GM12874 (cell line): ENCODE results near the gene CDS2.

Experiments used
- TF ChIP-seq, protein P1 (sequence below): IDR thresholded peaks from 2 replicates; pipeline ENCODE4 v1.5.1; 2011; ENCODE audit warnings: low read depth, mild to moderate bottlenecking, control low read depth, low read length, moderate library complexity; ENCODE audit not compliant: insufficient read depth

Gene CDS2

DNA sequence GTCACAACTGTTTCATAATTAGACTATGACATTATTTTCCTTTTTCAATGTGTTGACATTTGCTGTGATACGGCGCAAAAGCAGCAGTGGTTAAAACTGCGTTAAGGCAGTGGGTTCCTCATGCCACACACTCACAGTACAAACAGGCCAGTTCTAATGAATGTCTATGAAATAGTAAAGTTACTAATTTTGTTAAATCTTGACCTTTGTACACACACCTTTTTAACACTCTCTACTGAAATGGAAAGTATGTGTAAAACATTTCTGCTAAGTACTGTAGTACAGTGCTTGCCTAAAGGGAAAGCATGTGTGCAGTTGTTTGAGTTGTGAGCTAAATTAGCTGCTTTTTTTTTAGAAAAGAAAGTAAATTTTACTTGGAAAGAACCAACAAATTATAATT, 60.3 kb downstream of the CDS2 start:
- TF ChIP-seq, protein P1, sequence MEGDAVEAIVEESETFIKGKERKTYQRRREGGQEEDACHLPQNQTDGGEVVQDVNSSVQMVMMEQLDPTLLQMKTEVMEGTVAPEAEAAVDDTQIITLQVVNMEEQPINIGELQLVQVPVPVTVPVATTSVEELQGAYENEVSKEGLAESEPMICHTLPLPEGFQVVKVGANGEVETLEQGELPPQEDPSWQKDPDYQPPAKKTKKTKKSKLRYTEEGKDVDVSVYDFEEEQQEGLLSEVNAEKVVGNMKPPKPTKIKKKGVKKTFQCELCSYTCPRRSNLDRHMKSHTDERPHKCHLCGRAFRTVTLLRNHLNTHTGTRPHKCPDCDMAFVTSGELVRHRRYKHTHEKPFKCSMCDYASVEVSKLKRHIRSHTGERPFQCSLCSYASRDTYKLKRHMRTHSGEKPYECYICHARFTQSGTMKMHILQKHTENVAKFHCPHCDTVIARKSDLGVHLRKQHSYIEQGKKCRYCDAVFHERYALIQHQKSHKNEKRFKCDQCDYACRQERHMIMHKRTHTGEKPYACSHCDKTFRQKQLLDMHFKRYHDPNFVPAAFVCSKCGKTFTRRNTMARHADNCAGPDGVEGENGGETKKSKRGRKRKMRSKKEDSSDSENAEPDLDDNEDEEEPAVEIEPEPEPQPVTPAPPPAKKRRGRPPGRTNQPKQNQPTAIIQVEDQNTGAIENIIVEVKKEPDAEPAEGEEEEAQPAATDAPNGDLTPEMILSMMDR, result no peak

DNA sequence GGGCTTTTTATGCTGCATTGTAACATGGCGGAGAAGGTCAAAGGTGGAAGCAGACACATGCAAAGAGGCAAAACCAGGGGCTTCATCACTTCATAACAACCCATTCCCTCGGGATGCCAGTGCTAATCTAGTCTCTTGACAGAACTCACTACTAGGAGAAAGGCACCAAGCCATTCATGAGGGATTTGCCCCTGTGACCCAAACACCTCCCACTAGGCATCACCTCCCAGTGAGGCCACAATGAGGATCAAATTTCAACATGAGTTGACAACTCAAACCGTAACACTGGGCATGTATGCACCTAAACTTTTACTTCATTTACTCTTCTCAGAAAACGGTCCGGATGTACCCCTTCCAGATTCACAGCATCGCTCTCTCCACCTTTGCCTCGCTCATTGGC, 61.9 kb downstream of the CDS2 start:
- TF ChIP-seq, protein P1, result no peak

DNA sequence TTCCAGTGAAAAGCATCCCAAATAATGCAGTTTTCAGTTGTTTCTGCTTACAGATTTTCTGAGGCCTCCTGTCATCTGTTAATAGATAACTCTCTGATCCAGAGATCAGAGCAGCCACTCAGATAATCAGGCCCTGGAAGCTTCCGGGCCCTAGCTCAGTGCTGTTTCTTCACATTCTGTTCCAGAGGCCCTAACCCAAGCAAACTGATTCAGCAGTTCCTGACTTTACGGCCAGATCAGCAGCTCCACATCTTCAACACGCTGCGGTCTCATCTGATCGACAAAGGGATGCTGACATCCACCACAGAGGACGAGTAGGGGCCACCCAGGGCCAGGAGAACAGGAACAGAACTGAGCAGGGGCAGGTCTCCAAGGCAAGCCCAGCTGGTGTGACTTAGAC, 63.1 kb downstream of the CDS2 start:
- TF ChIP-seq, protein P1, result no peak

DNA sequence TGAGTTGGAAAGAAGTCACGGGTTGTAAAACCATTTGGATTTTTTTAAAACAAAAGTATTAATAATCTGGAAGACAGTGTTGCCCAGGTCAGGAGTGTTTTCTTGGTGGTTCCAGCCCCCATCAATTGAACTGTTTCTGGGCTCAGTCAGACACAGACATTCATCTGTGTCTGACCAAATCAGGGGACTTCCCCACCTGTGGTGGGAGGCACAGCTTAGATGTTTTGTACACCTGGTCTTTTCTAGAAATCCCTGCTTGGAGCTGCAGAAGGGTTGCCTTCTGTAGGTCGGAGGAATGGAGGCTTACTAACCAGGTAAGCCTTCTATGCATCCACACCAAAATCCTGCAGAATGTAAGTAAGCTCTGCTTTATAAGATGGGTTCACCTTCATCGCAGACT, 63.6 kb downstream of the CDS2 start:
- TF ChIP-seq, protein P1, result no peak

DNA sequence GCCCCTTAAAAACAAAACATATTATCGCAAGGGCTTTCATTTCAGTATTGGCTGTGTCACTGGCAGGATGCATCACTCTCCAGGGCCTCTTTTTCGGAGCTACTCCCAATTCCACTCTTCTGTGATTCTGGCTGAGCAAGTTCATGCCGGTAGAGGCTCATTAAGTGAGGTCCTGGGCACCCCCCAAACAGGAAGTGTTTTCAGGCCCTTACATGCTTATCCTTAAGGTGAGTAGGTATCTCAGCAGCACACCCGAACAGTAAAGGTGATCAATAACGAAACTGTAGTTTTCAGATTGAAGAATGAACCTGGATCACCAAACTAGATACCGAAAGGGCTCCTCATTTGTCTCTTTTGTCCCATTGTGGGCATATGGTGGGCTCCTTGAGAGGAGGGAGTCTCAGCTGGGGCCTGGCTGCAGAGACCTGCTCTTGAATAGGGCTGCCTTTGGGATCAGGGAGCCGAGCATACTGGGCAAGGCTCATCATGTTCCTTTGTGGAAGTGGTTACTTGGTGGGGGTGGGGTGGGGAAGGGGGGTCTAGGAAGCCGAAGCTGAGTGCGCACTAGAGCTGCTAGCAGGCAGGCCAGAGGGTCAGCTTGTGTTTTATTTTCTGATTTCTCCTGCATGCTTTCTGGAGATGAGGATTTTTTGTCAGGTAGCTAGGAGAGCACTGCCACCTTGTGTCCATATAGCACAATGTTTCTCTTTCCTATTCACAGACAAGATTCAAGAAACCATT, 65.2 kb downstream of the CDS2 start:
- TF ChIP-seq, protein P1, result peak; percentile 58

DNA sequence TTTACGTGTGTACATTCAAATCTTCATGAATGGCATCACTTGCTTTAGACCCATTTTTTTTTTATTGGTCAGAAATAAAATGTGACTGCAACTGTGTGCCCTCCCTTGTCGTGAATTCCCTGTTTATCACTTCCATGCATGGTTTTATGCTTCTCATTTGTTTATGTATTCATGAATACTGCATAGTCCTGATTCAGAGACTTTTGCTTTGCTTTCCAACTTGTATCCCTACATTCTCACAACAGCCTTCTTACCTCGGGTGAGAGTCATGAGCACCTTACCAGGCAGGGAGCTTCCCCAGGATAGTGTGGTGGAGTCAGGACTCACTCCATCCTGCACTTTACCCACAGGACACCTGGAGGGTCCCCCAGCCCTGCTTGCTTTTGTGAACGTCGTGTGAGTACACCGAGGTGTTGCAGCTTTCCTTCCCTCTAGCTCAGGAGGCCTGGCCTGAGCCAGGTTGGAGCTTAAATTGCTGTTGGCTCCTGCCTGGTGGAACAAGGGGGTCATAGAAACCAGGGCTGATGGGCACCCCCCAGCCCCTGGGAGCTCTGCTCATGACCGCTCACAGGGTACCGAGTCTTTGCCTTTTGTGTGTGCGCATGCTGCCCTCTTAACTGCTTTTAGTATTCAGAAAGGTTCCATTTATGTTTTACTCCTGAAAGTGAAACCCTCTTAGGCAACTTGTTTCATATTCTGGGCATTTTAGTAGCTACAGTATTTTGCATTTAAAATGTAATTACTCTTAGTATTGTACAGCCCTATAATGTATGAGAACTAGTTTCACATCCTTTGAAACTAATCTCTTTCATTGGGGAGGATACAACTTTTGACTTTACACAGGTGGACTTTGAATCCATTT, 66.0 kb downstream of the CDS2 start:
- TF ChIP-seq, protein P1, result no peak

DNA sequence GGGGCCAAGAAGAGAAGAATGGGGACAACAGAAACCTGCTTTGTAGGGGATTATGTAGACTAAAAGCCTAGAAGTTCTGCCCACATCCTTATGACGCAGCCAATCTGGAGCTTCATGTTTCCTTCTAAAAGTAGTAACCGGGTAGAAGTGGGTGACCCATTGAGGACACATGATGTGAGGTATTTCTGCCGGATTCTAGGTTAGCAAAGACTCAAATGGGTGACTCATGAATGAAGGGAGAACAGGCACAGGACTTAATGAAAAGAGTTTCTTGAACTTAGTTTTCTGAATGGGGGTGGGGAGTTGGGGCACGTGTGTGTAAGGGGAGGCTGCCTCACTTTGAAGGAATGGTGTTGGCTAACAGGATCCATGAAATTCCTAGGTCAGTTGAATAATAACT, 68.8 kb downstream of the CDS2 start:
- TF ChIP-seq, protein P1, result no peak
